Measurements from ENCODE around the gene DIP2A. TPM values are rescaled to one million over a fixed set of nuclear protein-coding genes. Genes with fewer than 3 reads are reported as not detected.

DIP2A gene
- polyA plus RNA-seq, 1 donor (not counting 4 experiments of a cell fraction or from before 2014, with no cell fraction given), result 41.6 TPM

DNA sequence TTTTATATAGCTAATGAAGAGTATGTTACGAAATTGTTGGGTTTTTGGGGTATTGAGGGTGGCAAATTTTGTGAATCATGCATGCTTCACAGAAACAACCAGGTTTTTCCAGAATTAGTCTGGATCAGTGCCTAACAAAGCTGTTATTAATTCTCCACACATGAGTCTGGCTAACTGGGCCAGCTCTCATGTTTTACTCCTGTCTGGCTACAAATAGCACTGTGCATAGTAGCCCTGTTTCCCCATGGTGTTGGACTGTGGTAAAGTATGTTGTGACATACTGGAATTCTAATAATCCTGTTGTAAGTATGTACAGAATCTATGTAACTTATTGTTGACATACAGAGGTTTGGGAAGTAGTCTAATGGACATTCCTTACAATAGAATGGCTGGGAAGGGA is 110.4 kb downstream of the DIP2A start:
- H2AFZ ChIP-seq (ENCODE audit: control insufficient read depth, low read length), result no peak overlapping the region
- H3K27me3 ChIP-seq (ENCODE audit: control insufficient read depth, extremely low read depth, insufficient read depth, low read length), result no peaks in the 10 kb centered on the region
- H3K4me1 ChIP-seq (ENCODE audit: control insufficient read depth, extremely low read depth, insufficient read depth, low read length), result no peaks in the 10 kb centered on the region
- no peak overlapping the region for H3K9ac ChIP-seq (ENCODE audit: control insufficient read depth, extremely low read depth, insufficient read depth, low read length)
- DNase-seq (ENCODE audit: low read depth, low spot score) (no peak), FAIRE-seq (no peak)
- H3K79me2 ChIP-seq (ENCODE audit: control insufficient read depth, insufficient read depth, low read length), result no peaks in the 10 kb centered on the region
- TF ChIP-seq, protein P1, sequence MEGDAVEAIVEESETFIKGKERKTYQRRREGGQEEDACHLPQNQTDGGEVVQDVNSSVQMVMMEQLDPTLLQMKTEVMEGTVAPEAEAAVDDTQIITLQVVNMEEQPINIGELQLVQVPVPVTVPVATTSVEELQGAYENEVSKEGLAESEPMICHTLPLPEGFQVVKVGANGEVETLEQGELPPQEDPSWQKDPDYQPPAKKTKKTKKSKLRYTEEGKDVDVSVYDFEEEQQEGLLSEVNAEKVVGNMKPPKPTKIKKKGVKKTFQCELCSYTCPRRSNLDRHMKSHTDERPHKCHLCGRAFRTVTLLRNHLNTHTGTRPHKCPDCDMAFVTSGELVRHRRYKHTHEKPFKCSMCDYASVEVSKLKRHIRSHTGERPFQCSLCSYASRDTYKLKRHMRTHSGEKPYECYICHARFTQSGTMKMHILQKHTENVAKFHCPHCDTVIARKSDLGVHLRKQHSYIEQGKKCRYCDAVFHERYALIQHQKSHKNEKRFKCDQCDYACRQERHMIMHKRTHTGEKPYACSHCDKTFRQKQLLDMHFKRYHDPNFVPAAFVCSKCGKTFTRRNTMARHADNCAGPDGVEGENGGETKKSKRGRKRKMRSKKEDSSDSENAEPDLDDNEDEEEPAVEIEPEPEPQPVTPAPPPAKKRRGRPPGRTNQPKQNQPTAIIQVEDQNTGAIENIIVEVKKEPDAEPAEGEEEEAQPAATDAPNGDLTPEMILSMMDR (optimal IDR thresholded peaks at IDR 0.05 in 1 of 3, IDR thresholded peaks at IDR 0.05 in 1 of 3, conservative IDR thresholded peaks at IDR 0.05 in 1 of 3; ENCODE audit: extremely low read depth in 1 of 3, insufficient read depth in 2 of 3, low read length in 3 of 3), result no peak
- no peak for TF ChIP-seq EZH2 (IDR thresholded peaks at IDR 0.05; ENCODE audit: low read length)
- H3K9me3 ChIP-seq (ENCODE audit: control insufficient read depth, low read depth, low read length), result no peaks in the 10 kb centered on the region
- H4K20me1 ChIP-seq (ENCODE audit: control insufficient read depth, extremely low read depth, insufficient read depth, low read length), result no peaks in the 10 kb centered on the region
- dilution Hi-C loops (cut with MboI; ENCODE audit: extremely low pct_ligation_motif_present, low sequenced_read_pairs), result no loop called here
- H3K4me3 ChIP-seq (ENCODE audit: control insufficient read depth in 2 of 3, extremely low read depth in 1 of 3, insufficient read depth in 2 of 3, low read depth in 1 of 3, low read length in 3 of 3), result no peak overlapping the region
- no peak overlapping the region for H3K4me2 ChIP-seq (ENCODE audit: control insufficient read depth, extremely low read depth, insufficient read depth, low read depth, low read length)
- no peak overlapping the region for H3K27ac ChIP-seq (ENCODE audit: control insufficient read depth, insufficient read depth, low read length)
- H3K36me3 ChIP-seq (ENCODE audit: control insufficient read depth in 2 of 2, extremely low read depth in 1 of 2, insufficient read depth in 2 of 2, low read length in 2 of 2), result peaks cover 30 to 35% of the 10 kb centered on the region in 2 experiments
- H3K9me1 ChIP-seq (ENCODE audit: control insufficient read depth, extremely low read depth, insufficient read depth, low read length), result no peaks in the 10 kb centered on the region

- Histone ChIP-seq H3K4me1 (ENCODE audit: control insufficient read depth, extremely low read depth, insufficient read depth, low read length) (no peaks in the 10 kb centered on the region), H3K4me2 (ENCODE audit: control insufficient read depth, extremely low read depth, insufficient read depth, low read depth, low read length) (no peak overlapping the region), H3K9ac (ENCODE audit: control insufficient read depth, extremely low read depth, insufficient read depth, low read length) (no peak overlapping the region), H3K27me3 (ENCODE audit: control insufficient read depth, extremely low read depth, insufficient read depth, low read length) (no peaks in the 10 kb centered on the region), H3K9me1 (ENCODE audit: control insufficient read depth, extremely low read depth, insufficient read depth, low read length) (no peaks in the 10 kb centered on the region), H3K4me3 (ENCODE audit: control insufficient read depth in 2 of 3, extremely low read depth in 1 of 3, insufficient read depth in 2 of 3, low read depth in 1 of 3, low read length in 3 of 3) (no peak overlapping the region), H3K36me3 (ENCODE audit: control insufficient read depth in 2 of 2, extremely low read depth in 1 of 2, insufficient read depth in 2 of 2, low read length in 2 of 2) (peaks cover 23 to 32% of the 10 kb centered on the region in 2 experiments), H4K20me1 (ENCODE audit: control insufficient read depth, extremely low read depth, insufficient read depth, low read length) (no peaks in the 10 kb centered on the region), H3K27ac (ENCODE audit: control insufficient read depth, insufficient read depth, low read length) (no peak overlapping the region), H3K9me3 (ENCODE audit: control insufficient read depth, low read depth, low read length) (no peaks in the 10 kb centered on the region), H2AFZ (ENCODE audit: control insufficient read depth, low read length) (no peak overlapping the region), H3K79me2 (ENCODE audit: control insufficient read depth, insufficient read depth, low read length) (no peaks in the 10 kb centered on the region)
- FAIRE-seq (no peak), DNase-seq (ENCODE audit: low read depth, low spot score) (no peak)
- no peak for TF ChIP-seq EZH2 (IDR thresholded peaks at IDR 0.05; ENCODE audit: low read length)
- TF ChIP-seq, protein P1 (optimal IDR thresholded peaks at IDR 0.05 in 1 of 3, IDR thresholded peaks at IDR 0.05 in 1 of 3, conservative IDR thresholded peaks at IDR 0.05 in 1 of 3; ENCODE audit: extremely low read depth in 1 of 3, insufficient read depth in 2 of 3, low read length in 3 of 3), result no peak
- dilution Hi-C loops (cut with MboI; ENCODE audit: extremely low pct_ligation_motif_present, low sequenced_read_pairs), result no loop called here
Observed at GRCh38 chr21:46570119-46570518, 111.4 kb downstream of the DIP2A start.

All from keratinocyte (primary cell).